Stimulated activated CD8-positive, alpha-beta memory T cell treated with anti-CD3 and anti-CD28 coated beads, Interleukin-4, amount 100 ng/mL, for 4 hours (primary cell): ENCODE data around the gene MYH7.
"Not testable (repeated sequence)": the region's sequence is repeated elsewhere in the genome, so short reads cannot be mapped to it uniquely, and the experiment has no call there.

Experiments used
- DNase-seq, 2 donors: peaks; one replicate each; pipeline ENCODE4 v3.0.0-alpha.2; 2020; ENCODE audit warnings: low read depth in 2 of 2, low spot score in 1 of 2

Gene MYH7

GRCh38 chr14:23431486-23431885, 4.0 kb downstream of the MYH7 start:
- no peak for DNase-seq

DNA sequence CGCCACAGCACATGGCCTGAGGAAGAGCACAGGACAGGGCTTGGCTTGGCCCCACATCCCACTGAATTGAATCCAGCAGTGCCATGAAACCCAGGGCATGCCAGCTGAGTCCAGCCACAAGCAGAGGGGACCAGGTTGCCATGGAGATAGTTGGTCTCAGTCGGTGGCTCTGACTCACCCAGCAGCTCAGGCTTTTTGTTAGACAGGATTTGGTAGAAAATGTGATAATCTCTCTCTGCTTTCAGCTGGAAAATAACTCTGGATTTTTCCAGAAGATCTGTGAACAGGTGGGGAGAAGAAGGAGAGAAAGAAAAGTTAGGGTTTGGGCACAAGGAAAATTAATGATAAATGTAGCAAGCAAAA, 4.8 kb downstream of the MYH7 start:
- DNase-seq = no peak

DNA sequence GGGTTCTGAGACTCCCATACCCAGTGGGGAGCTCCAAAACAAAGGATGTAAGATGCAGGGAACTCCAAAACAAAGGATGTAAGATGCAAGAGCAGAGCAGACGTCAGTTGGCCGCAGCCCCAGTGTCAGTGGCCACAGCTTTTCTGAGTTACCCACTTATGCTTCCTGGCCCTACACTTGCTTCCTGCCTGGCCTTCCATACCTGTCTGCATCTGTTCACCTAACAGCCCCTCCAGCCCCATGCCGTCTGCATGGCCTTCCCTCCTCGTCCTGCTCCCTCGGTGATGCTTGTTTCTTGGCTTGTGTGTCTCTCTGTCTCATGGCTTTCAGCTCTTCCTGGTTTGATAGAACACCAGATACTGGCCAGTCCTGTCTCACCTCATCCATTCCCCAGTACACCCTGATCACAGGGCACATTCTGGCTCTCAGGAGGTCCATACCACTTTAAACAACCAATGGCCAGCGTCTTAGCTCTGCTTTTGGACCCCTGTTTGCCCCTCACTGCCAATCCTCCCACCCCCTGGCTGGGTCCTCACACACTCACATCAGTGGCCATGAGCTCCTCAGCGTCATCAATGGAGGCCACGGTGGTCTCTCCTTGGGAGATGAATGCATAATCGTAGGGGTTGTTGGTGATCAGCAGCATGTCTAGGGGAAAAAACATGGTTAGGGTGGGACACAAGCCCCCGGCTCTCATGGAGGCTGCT, 5.3 kb downstream of the MYH7 start:
- DNase-seq = no peak

DNA sequence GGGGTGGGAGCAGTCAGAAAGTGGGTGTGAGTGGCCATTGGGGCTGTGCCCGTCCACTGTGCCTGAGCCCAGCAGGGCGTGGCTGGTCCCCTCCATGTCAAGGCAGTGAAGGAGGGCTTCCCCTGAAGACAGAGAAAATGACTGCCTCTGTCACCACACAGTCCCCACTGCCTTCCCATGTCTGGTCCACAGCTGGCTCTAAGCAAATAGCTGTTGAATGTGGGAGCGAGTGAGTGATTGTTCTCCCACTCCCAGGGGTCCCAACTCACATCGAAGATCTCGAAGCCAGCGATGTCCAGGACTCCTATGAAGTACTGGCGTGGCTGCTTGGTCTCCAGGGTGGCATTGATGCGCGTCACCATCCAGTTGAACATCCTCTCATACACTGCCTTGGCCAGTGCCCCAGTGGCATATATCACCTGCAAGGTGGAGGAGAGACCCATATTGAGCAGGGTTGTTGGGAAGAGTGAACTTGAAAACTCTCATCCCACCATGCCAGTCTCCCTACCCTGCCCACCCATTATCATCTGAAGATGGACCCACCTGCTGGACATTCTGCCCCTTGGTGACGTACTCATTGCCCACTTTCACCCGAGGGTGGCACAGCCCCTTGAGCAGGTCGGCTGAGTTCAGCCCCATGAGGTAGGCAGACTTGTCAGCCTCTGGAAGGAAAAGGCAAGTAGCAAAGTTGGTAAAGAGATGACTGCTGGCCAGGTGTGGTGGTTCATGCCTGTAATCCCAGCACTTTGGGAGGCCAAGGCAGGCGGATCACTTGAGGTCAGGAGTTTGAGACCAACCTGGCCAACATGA, 6.6 kb downstream of the MYH7 start:
- DNase-seq = no peak

GRCh38 chr14:23425798-23426197, 9.7 kb downstream of the MYH7 start:
- not testable (repeated sequence) for DNase-seq

GRCh38 chr14:23425169-23425568, 10.3 kb downstream of the MYH7 start:
- no peak for DNase-seq

DNA sequence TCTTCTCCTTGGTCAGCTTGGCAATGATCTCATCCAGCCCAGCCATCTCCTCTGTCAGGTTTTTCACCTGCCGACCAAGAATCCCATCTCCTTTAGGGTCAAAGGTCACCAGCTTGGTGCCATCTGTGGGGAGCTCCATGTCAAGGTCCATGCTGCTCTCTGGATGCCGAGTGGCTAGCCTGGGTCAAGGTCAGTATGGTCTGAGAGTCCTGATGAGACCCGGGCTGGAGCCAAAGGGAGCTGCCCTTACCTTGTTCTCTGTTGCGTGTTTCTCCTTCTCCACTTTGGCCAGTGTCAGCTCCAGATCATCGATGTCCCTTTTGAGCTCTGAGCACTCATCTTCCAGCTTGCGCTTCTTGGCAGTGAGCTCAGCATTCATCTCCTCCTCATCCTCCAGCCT, 11.8 kb downstream of the MYH7 start:
- no peak for DNase-seq

DNA sequence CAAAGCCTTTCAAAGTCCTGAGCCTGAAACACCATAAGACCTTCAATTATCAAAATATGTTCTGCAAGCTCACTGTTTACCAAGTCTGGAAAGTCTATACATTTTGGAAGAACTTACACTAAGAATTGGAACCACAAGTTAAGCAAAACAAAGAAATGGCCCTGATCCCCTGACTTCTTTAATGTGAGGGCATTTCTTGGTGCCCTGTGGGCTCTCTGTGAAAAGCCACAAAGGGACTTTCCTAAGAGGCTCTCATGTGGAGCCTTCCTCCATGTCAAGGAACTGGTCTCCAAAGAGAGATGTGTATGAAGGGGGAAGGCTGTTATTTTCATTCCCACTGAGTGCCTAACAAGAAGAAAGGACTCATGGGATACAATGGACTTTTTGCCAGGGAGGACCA, 13.9 kb downstream of the MYH7 start:
- DNase-seq = no peak

GRCh38 chr14:23419646-23420045, 15.8 kb downstream of the MYH7 start:
- not testable (repeated sequence) for DNase-seq

- DNase-seq = no peak
Measured at GRCh38 chr14:23418021-23418420, 17.4 kb downstream of the MYH7 start.

DNA sequence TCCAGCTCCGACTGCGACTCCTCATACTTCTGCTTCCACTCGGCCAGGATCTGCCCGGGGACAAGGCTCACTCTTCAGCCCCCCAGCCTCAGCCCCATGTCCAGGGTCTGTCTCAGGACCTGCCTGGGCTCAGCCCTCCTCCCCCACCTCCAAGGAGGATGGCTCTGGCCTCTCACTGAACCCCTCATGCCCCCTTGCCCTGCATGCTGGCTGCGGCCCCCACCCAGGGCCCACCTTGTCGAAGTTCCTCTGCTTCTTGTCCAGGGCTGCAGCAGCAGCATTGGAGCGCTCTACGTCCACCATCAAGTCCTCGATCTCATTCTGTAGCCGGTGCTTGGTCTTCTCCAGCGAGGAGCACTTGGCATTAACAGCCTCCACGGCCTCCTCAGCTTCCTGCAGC, 18.2 kb downstream of the MYH7 start:
- not testable (repeated sequence) for DNase-seq

DNA sequence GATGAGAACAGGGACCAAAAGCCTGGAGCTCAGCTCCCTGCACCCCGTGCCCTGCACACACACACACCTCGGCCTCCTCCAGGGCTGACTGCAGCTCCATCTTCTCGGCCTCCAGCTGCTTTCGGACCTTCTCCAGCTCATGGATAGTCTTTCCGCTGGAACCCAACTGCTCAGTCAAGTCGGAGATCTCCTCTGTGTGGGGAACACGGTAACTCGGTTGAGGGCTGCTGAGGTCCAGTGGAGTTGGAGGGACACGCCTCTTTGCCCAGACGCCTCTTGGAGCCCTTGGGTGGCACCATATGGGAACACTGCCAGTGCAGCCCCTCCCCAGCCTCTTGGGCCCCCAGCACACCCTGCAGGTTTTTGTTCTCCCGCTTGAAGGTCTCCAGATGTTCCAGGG, 18.7 kb downstream of the MYH7 start:
- DNase-seq = no peak

- DNase-seq = no peak
Measured at GRCh38 chr14:23415821-23416778, 19.4 kb downstream of the MYH7 start.

DNA sequence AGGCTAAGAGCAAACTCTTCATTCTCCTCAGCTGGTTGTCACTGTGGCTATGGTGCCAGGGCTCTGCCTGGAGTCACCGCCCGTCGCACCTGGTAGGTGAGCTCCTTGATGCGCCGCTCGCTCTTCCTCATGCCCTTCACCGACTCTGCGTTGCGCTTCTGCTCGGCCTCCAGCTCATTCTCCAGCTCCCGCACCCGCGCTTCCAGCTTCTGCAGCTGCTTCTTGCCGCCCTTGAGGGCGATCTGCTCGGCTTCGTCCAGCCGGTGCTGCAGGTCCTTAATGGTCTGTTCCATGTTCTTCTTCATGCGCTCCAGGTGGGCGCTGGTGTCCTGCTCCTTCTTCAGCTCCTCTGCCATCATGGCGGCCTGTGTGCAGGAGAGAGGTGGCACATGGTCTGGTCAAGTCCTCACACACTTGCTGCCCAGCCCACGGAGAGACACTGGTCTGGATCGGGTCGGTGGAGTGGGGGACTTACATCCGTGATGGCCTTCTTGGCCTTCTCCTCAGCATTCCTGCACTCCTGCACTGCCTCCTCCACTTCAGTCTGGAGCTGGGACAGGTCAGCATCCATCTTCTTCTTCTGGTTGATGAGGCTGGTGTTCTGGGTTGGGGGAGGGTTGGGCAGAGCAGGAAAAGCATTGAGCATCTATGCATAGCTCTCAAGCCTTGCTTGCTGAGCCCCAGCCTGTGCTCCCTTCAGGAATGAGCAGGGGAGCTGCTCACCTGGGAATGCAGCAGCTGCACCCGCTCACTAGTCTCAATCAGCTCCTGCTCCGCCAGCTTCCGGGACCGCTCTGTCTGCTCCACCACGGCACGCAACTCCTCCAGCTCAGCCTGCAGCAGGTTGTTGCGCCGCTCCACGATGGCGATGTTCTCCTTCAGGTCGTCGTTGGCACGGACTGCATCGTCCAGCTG, 20.3 kb downstream of the MYH7 start:
- no peak for DNase-seq

DNA sequence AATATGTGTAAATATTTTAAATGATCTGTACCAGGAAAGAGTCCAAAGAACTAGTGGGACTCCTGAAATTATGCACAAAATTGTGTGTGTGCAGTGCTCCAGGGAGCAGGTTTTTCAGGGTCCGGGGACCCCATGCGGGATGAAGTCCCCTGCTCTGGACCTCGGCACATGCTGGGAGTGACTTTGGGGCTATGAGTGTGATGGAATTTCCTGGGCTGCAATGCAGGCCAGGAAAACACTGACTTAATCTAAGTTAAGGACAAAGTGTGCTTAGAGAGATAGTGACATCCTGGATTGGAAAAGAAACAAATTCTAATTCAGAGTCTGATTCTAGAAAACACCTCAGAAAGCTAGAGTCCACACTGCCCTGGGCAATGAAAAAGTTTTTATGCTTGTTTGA, 21.2 kb downstream of the MYH7 start:
- no peak for DNase-seq

- DNase-seq = no peak
Measured at GRCh38 chr14:23413681-23414080, 21.8 kb downstream of the MYH7 start.

GRCh38 chr14:23411563-23412525, 23.6 kb downstream of the MYH7 start:
- DNase-seq = no peak

- DNase-seq = no peak
Measured at GRCh38 chr14:23409966-23410635, 25.4 kb downstream of the MYH7 start.

DNA sequence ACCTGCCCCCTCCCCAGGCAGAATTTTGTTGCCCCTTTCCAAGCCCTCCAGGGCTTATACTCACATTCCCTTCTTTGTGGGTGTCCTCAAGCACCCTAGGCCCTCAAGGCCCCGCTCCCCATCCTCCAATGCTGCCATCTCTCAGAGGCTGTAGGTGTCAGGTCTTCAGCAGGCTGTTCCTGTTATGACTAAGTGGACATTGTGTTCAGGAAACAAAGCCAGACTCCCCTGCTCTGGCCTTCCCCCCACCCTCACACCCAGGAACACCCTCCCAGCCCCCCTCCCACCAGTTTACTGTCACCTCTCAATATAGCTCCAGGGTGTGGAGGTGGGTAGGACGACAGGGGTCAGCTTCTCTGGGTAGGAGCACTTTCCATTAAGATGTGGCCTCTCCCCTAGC, 26.0 kb downstream of the MYH7 start:
- DNase-seq = no peak
